ENCODE data around the gene RPAIN.

DNA sequence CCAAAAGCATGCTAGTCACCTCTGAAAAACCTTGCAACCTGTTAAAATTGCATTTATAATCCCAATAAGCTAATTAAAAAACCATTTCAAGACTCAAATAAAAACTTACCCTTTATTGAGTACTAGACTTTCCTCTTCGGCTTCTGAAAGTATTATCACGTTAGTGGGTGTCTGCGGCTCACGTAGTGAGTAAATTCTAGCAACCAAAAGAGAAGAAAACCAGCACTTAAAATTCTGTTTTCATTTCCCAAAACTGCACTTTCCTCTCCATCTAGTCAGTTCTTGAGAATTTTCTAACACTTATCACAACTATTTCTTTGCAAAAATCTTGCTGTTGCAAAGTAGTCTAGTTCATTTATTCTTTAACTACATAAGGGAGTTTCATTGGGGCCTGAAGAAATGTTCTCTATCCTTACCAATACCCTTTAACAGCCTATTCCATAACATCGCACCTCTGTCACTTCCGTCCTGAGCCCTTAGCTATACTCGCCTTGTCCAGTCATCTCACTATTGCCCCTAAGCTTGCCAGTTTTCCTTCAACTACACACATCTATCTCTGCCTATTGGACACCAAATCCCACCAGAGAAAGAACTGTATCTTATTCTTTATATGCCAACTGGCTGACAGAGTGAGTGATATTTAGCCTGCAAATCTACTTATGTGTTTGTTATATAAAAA, 9.2 kb upstream of the RPAIN start:
- no peak for TF ChIP-seq POLR2A (IDR thresholded peaks at IDR 0.05; ENCODE audit: low read length)
- no peak for TF ChIP-seq GATA1 (IDR thresholded peaks at IDR 0.05; ENCODE audit: low read depth, low read length)

Data from erythroblast (primary cell).